Erythroblast (primary cell): Measurements from ENCODE around the gene RAD51AP1.

Experiments used
- GATA1 ChIP-seq: IDR thresholded peaks from 2 replicates; pipeline ENCODE4 v1.6.1; 2011; ENCODE audit warnings: low read depth, mild to moderate bottlenecking, control low read depth, low read length, moderate library complexity
- POLR2A ChIP-seq: IDR thresholded peaks from 2 replicates; pipeline ENCODE4 v1.6.1; 2011; ENCODE audit warnings: mild to moderate bottlenecking, low read length

DNA sequence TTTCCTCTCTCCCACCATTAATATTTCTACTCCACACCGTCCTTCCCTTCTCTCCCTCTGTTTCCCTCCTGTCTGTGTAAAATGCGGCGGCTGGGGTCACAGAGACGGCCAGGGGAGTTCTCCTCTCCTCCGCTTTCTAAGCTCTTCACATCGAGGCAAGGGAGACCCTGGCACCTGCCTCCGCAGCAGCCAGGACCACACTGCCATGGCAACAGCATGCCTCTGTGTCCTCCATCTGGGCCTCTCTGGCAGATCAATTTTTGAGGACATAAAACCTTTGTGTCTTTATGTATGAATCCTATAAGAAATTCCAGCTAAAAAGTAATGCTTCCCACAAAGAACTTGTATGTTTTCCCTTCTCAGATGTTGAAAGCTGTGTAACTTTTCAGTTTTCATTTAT, 64.7 kb downstream of the RAD51AP1 start:
- TF ChIP-seq POLR2A (no peak), GATA1 (no peak)
